ENCODE data around the gene POU2AF1.

The POU2AF1 gene

DNA sequence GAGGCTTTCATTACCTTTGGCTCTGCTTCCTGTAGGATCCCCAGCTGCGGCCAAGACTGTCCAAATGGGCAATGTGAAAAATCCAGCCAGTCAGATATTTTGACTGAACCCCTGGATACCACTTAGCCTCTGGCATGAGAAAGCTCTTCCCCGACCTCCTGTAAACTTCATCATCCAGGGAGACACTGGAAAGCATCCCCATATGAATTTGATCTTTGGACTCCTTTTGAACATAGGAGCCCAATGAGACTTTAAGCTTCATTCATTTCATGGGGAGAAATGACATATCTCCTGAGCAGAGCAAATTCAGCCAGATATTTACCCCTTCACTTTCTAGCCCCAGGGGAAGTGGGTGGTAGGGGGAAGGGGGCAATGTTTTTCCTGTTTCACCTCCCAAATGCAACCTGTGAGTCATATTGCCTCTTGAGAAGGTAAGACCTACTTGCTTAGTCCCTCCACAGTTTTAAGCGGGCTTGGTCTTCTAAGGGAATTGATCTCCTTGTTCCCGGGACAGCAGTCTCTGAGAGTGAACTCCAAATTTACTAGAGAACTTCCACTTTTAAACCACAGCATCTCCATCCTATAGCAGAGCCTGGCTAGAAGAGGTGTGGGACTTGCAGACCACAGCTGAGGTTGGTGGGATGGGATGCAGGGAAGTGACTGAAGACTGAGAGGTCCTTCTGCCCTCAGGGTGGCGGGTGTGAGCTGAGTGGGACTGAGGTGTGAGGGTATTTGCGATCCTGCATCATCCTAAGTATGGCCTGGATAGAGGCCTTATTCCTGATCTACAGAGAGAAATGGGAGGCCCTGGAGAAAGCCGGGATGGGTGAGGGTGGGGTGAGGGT, 20.3 kb upstream of the POU2AF1 start:
- TF ChIP-seq RAD21 (IDR thresholded peaks at IDR 0.05; ENCODE audit: low read depth) (no peak), NFIC (IDR thresholded peaks at IDR 0.05) (no peak), CEBPB (IDR thresholded peaks at IDR 0.05) (no peak), CREB1 (IDR thresholded peaks at IDR 0.05; ENCODE audit: low read depth) (no peak), TEAD4 (IDR thresholded peaks at IDR 0.05) (no peak), EP300 (IDR thresholded peaks at IDR 0.05; ENCODE audit: borderline replicate concordance) (no peak), REST (IDR thresholded peaks at IDR 0.05; ENCODE audit: low read depth) (no peak), EGR1 (IDR thresholded peaks at IDR 0.05) (no peak), FOXM1 (IDR thresholded peaks at IDR 0.05; ENCODE audit: borderline replicate concordance, low read depth) (no peak), ZBTB7A (IDR thresholded peaks at IDR 0.05; ENCODE audit: low read depth) (no peak), YY1 (IDR thresholded peaks at IDR 0.05; ENCODE audit: low read depth) (no peak), TAF1 (IDR thresholded peaks at IDR 0.05; ENCODE audit: low read depth) (no peak), TCF12 (IDR thresholded peaks at IDR 0.05; ENCODE audit: low read depth) (no peak)
- TF ChIP-seq, protein P1, sequence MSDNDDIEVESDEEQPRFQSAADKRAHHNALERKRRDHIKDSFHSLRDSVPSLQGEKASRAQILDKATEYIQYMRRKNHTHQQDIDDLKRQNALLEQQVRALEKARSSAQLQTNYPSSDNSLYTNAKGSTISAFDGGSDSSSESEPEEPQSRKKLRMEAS (IDR thresholded peaks at IDR 0.05) = no peak
- TF ChIP-seq, protein P2, sequence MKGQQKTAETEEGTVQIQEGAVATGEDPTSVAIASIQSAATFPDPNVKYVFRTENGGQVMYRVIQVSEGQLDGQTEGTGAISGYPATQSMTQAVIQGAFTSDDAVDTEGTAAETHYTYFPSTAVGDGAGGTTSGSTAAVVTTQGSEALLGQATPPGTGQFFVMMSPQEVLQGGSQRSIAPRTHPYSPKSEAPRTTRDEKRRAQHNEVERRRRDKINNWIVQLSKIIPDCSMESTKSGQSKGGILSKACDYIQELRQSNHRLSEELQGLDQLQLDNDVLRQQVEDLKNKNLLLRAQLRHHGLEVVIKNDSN (IDR thresholded peaks at IDR 0.05) = no peak

DNA sequence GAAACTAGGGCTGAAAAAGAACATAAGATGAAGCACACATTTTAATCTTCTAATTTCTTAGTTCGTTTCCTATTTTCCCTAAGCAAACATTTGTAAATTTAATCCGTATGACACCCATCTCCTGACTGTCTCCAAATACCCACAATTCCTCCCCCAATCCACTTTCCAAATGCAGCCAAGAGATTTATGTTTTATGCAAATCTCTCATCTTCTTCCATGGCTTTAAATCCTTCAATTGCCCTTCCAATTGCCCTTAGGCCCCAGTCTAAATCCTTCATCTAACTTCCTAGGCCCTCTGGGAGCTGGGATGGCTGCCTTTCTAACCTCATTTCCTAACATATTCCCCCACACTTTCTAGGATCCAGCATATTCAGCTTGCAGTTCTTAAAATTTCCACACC, 18.0 kb upstream of the POU2AF1 start:
- TF ChIP-seq EP300 (IDR thresholded peaks at IDR 0.05; ENCODE audit: borderline replicate concordance) (no peak), FOXM1 (IDR thresholded peaks at IDR 0.05; ENCODE audit: borderline replicate concordance, low read depth) (no peak), RAD21 (IDR thresholded peaks at IDR 0.05; ENCODE audit: low read depth) (no peak), EGR1 (IDR thresholded peaks at IDR 0.05) (no peak), TEAD4 (IDR thresholded peaks at IDR 0.05) (no peak), YY1 (IDR thresholded peaks at IDR 0.05; ENCODE audit: low read depth) (no peak), CEBPB (IDR thresholded peaks at IDR 0.05) (no peak), REST (IDR thresholded peaks at IDR 0.05; ENCODE audit: low read depth) (no peak), TAF1 (IDR thresholded peaks at IDR 0.05; ENCODE audit: low read depth) (no peak), TCF12 (IDR thresholded peaks at IDR 0.05; ENCODE audit: low read depth) (no peak), ZBTB7A (IDR thresholded peaks at IDR 0.05; ENCODE audit: low read depth) (no peak), CREB1 (IDR thresholded peaks at IDR 0.05; ENCODE audit: low read depth) (no peak), NFIC (IDR thresholded peaks at IDR 0.05) (no peak)
- TF ChIP-seq, protein P2 (IDR thresholded peaks at IDR 0.05) = no peak
- TF ChIP-seq, protein P1 (IDR thresholded peaks at IDR 0.05) = no peak

- TF ChIP-seq REST (IDR thresholded peaks at IDR 0.05; ENCODE audit: low read depth) = no peak
- no peak for TF ChIP-seq FOXM1 (IDR thresholded peaks at IDR 0.05; ENCODE audit: borderline replicate concordance, low read depth)
Measured at GRCh38 chr11:111395749-111396148, 16.7 kb upstream of the POU2AF1 start.

- TF ChIP-seq CEBPB (IDR thresholded peaks at IDR 0.05) (no peak), TAF1 (IDR thresholded peaks at IDR 0.05; ENCODE audit: low read depth) (no peak), EGR1 (IDR thresholded peaks at IDR 0.05) (no peak), TEAD4 (IDR thresholded peaks at IDR 0.05) (no peak), CREB1 (IDR thresholded peaks at IDR 0.05; ENCODE audit: low read depth) (no peak), TCF12 (IDR thresholded peaks at IDR 0.05; ENCODE audit: low read depth) (no peak), ZBTB7A (IDR thresholded peaks at IDR 0.05; ENCODE audit: low read depth) (no peak), FOXM1 (IDR thresholded peaks at IDR 0.05; ENCODE audit: borderline replicate concordance, low read depth) (no peak), RAD21 (IDR thresholded peaks at IDR 0.05; ENCODE audit: low read depth) (no peak), REST (IDR thresholded peaks at IDR 0.05; ENCODE audit: low read depth) (no peak), YY1 (IDR thresholded peaks at IDR 0.05; ENCODE audit: low read depth) (no peak)
- TF ChIP-seq, protein P1 (IDR thresholded peaks at IDR 0.05) = no peak
- TF ChIP-seq, protein P2 (IDR thresholded peaks at IDR 0.05) = no peak
Measured at GRCh38 chr11:111395081-111395480, 16.0 kb upstream of the POU2AF1 start.
